Measurements from ENCODE around the gene R3HDM2. TPM values are rescaled to one million over a fixed set of nuclear protein-coding genes. Genes with fewer than 3 reads are reported as not detected.

The R3HDM2 gene
- total RNA-seq, 2 donors from 2014 or later, result 82.7 to 116 TPM

- Mint-ChIP-seq H3K36me3 (ENCODE audit: low read depth) (no peaks in the 10 kb centered on the region), H3K27ac (peak overlapping the region; percentile 90), H3K4me1 (peaks cover 16% of the 10 kb centered on the region), H3K27me3 (ENCODE audit: insufficient read depth) (peaks cover 38% of the 10 kb centered on the region), H3K9me3 (no peaks in the 10 kb centered on the region), H3K4me3 (peak overlapping the region; percentile 83)
- no peaks in the 10 kb centered on the region for H3K9me3 ChIP-seq (ENCODE audit: control insufficient read depth, low read length)
- H3K4me3 ChIP-seq (ENCODE audit: low read length), result peak overlapping the region; percentile 87
- WGBS, 2 experiments (ENCODE audit: insufficient coverage in 1 of 2, insufficient read length in 1 of 2), result 0% methylated on average over 4 to 31 of the region's 32 CpGs
- TF ChIP-seq CTCF (conservative IDR thresholded peaks at IDR 0.05), result no peak
- H3K27ac ChIP-seq (ENCODE audit: low read depth, low read length), result peak overlapping the region; percentile 44
- no peaks in the 10 kb centered on the region for H3K36me3 ChIP-seq (ENCODE audit: control insufficient read depth, insufficient read depth, low read length)
- H3K4me1 ChIP-seq (ENCODE audit: control insufficient read depth, insufficient read depth, low read length), result no peaks in the 10 kb centered on the region
- peak overlapping the region; percentile 18 for H3K9ac ChIP-seq (ENCODE audit: extremely low read depth, low read length, poor library complexity, severe bottlenecking)
- peak; percentile 95 for DNase-seq
- H3K27me3 ChIP-seq (ENCODE audit: control insufficient read depth, insufficient read depth, low read length, poor library complexity, severe bottlenecking), result peaks cover 35% of the 10 kb centered on the region
Measured at GRCh38 chr12:57461276-57461916, 30.6 kb upstream of the R3HDM2 start.

- Mint-ChIP-seq H3K4me3 (peak overlapping the region; percentile 83), H3K9me3 (no peaks in the 10 kb centered on the region), H3K27me3 (ENCODE audit: insufficient read depth) (peaks cover 40% of the 10 kb centered on the region), H3K36me3 (ENCODE audit: low read depth) (no peaks in the 10 kb centered on the region), H3K27ac (peak overlapping the region; percentile 52), H3K4me1 (peaks cover 21% of the 10 kb centered on the region)
- H3K9me3 ChIP-seq (ENCODE audit: control insufficient read depth, low read length), result no peaks in the 10 kb centered on the region
- 0 to 1% methylated on average over 4 to 17 of the region's 19 CpGs for WGBS, 2 experiments (ENCODE audit: insufficient coverage in 1 of 2, insufficient read length in 1 of 2)
- H3K27ac ChIP-seq (ENCODE audit: low read depth, low read length), result peak overlapping the region; percentile 44
- H3K4me1 ChIP-seq (ENCODE audit: control insufficient read depth, insufficient read depth, low read length), result no peaks in the 10 kb centered on the region
- peak; percentile 95 for DNase-seq
- TF ChIP-seq CTCF (conservative IDR thresholded peaks at IDR 0.05), result peak; percentile 58
- H3K9ac ChIP-seq (ENCODE audit: extremely low read depth, low read length, poor library complexity, severe bottlenecking), result peak overlapping the region; percentile 18
- H3K27me3 ChIP-seq (ENCODE audit: control insufficient read depth, insufficient read depth, low read length, poor library complexity, severe bottlenecking), result peaks cover 34% of the 10 kb centered on the region
- peak overlapping the region; percentile 87 for H3K4me3 ChIP-seq (ENCODE audit: low read length)
- H3K36me3 ChIP-seq (ENCODE audit: control insufficient read depth, insufficient read depth, low read length), result no peaks in the 10 kb centered on the region
Measured at GRCh38 chr12:57460841-57461275, 30.0 kb upstream of the R3HDM2 start.

- peak overlapping the region; percentile 83 for H3K4me3 Mint-ChIP-seq
- no peaks in the 10 kb centered on the region for H3K36me3 ChIP-seq (ENCODE audit: control insufficient read depth, insufficient read depth, low read length)
- no peak overlapping the region for H3K9ac ChIP-seq (ENCODE audit: extremely low read depth, low read length, poor library complexity, severe bottlenecking)
- WGBS, 2 experiments (ENCODE audit: insufficient coverage in 1 of 2, insufficient read length in 1 of 2), result 0 to 10% methylated on average over 2 to 6 of the region's 6 CpGs
- no peak for TF ChIP-seq CTCF (conservative IDR thresholded peaks at IDR 0.05)
- peaks cover 40% of the 10 kb centered on the region for H3K27me3 Mint-ChIP-seq (ENCODE audit: insufficient read depth)
- H3K27ac Mint-ChIP-seq, result no peak overlapping the region
- H3K27ac ChIP-seq (ENCODE audit: low read depth, low read length), result no peak overlapping the region
- no peaks in the 10 kb centered on the region for H3K9me3 Mint-ChIP-seq
- peaks cover 25% of the 10 kb centered on the region for H3K4me1 Mint-ChIP-seq
- no peak for DNase-seq
- no peaks in the 10 kb centered on the region for H3K4me1 ChIP-seq (ENCODE audit: control insufficient read depth, insufficient read depth, low read length)
- no peaks in the 10 kb centered on the region for H3K9me3 ChIP-seq (ENCODE audit: control insufficient read depth, low read length)
- H3K4me3 ChIP-seq (ENCODE audit: low read length), result peak overlapping the region; percentile 40
- peaks cover 30% of the 10 kb centered on the region for H3K27me3 ChIP-seq (ENCODE audit: control insufficient read depth, insufficient read depth, low read length, poor library complexity, severe bottlenecking)
- H3K36me3 Mint-ChIP-seq (ENCODE audit: low read depth), result no peaks in the 10 kb centered on the region
Measured at GRCh38 chr12:57460468-57460784, 29.6 kb upstream of the R3HDM2 start.
